ENCODE data around the gene PBX3. TPM values are rescaled to one million over a fixed set of nuclear protein-coding genes. Genes with fewer than 3 reads are reported as not detected.

The PBX3 gene
- total and polyA plus RNA-seq, 2 donors (not counting 1 experiment from before 2014, with no cell fraction given), result 15.5 to 39.0 TPM

- Mint-ChIP-seq H3K4me3 (no peak overlapping the region), H3K4me1 (peaks cover 17% of the 10 kb centered on the region), H3K27ac (peak overlapping the region; percentile 42), H3K9me3 (ENCODE audit: insufficient read depth) (peaks cover 2% of the 10 kb centered on the region), H3K27me3 (no peaks in the 10 kb centered on the region)
- DNase-seq (no peak), ATAC-seq (ENCODE audit: low read depth) (no peak)
- Histone ChIP-seq H3K9ac (ENCODE audit: low read length) (no peak overlapping the region), H3K79me2 (ENCODE audit: control insufficient read depth, insufficient read depth, low read length) (peaks cover 24% of the 10 kb centered on the region), H3K4me3 (ENCODE audit: control extremely low read depth in 1 of 5, extremely low read depth in 1 of 5, insufficient read depth in 1 of 5, low read depth in 2 of 5, low read length in 4 of 5) (no peak overlapping the region), H3K27me3 (replicated peaks in 1 of 4; ENCODE audit: control extremely low read depth in 1 of 4, control insufficient read depth in 3 of 4, insufficient read depth in 4 of 4, low read length in 3 of 4) (no peaks in the 10 kb centered on the region), H3K27ac (ENCODE audit: low read length in 2 of 2) (no peak overlapping the region), H4K20me1 (ENCODE audit: control insufficient read depth, insufficient read depth, low read length, poor library complexity, severe bottlenecking) (no peaks in the 10 kb centered on the region), H3K4me1 (ENCODE audit: control insufficient read depth in 2 of 2, insufficient read depth in 2 of 2, low read length in 2 of 2) (peaks cover 0 to 8% of the 10 kb centered on the region in 2 donors), H3K36me3 (replicated peaks in 1 of 2; ENCODE audit: control extremely low read depth in 1 of 2, control insufficient read depth in 1 of 2, extremely low read depth in 1 of 2, insufficient read depth in 2 of 2, low read length in 1 of 2) (no peaks in the 10 kb centered on the region), H3K4me2 (replicated peaks; ENCODE audit: low read depth, low read length, poor library complexity, severe bottlenecking) (no peak overlapping the region), H2AFZ (ENCODE audit: insufficient read depth, low read depth, low read length, poor library complexity, severe bottlenecking) (no peak overlapping the region), H3K9me3 (ENCODE audit: control extremely low read depth in 1 of 3, control insufficient read depth in 2 of 3, insufficient read depth in 1 of 3, low read length in 2 of 3) (peaks cover 0 to 2% (median 0%) of the 10 kb centered on the region in 3 donors)
- ChIA-PET POLR2A (no interaction called here), CTCF (interaction anchor here (1.1 kb wide), 1 partner anchor 16 kb away, joined by 4 read pairs; no protein-coding TSS in a partner anchor)
- WGBS (ENCODE audit: insufficient coverage), result 56% methylated on average over 5 of the region's 5 CpGs
- intact Hi-C loops (cut with micrococcal nuclease), result no loop called here
- no peak for TF ChIP-seq EZH2 (IDR thresholded peaks at IDR 0.05; ENCODE audit: borderline replicate concordance, insufficient read depth, low read depth, low read length, poor library complexity, severe bottlenecking)
- no peak for TF ChIP-seq CTCF (IDR thresholded peaks at IDR 0.05)
Measured at GRCh38 chr9:125785248-125785751, 38.1 kb downstream of the PBX3 start.

GRCh38 chr9:125787715-125788114 is 40.5 kb downstream of the PBX3 start:
- no peak for TF ChIP-seq CTCF (IDR thresholded peaks at IDR 0.05)
- CTCF ChIA-PET, result interaction anchor here (1.0 kb wide), 1 partner anchor 442 kb away, joined by 3 read pairs; no protein-coding TSS in a partner anchor
- no peak for ATAC-seq (ENCODE audit: low read depth)

More at GRCh38 chr9:125787715-125788114, 40.5 kb downstream of the PBX3 start:
- Histone ChIP-seq H4K20me1 (ENCODE audit: control insufficient read depth, insufficient read depth, low read length, poor library complexity, severe bottlenecking) (no peaks in the 10 kb centered on the region), H3K27me3 (replicated peaks in 1 of 4; ENCODE audit: control extremely low read depth in 1 of 4, control insufficient read depth in 3 of 4, insufficient read depth in 4 of 4, low read length in 3 of 4) (no peaks in the 10 kb centered on the region), H2AFZ (ENCODE audit: insufficient read depth, low read depth, low read length, poor library complexity, severe bottlenecking) (no peak overlapping the region), H3K9ac (ENCODE audit: low read length) (no peak overlapping the region), H3K4me1 (ENCODE audit: control insufficient read depth in 2 of 2, insufficient read depth in 2 of 2, low read length in 2 of 2) (peaks cover 0 to 8% of the 10 kb centered on the region in 2 donors), H3K36me3 (replicated peaks in 1 of 2; ENCODE audit: control extremely low read depth in 1 of 2, control insufficient read depth in 1 of 2, extremely low read depth in 1 of 2, insufficient read depth in 2 of 2, low read length in 1 of 2) (peaks cover 0 to 3% of the 10 kb centered on the region in 2 experiments), H3K79me2 (ENCODE audit: control insufficient read depth, insufficient read depth, low read length) (peaks cover 24% of the 10 kb centered on the region), H3K4me3 (ENCODE audit: control extremely low read depth in 1 of 5, extremely low read depth in 1 of 5, insufficient read depth in 1 of 5, low read depth in 2 of 5, low read length in 4 of 5) (no peak overlapping the region), H3K9me3 (ENCODE audit: control extremely low read depth in 1 of 3, control insufficient read depth in 2 of 3, insufficient read depth in 1 of 3, low read length in 2 of 3) (no peaks in the 10 kb centered on the region), H3K27ac (ENCODE audit: low read length in 2 of 2) (no peak overlapping the region), H3K4me2 (replicated peaks; ENCODE audit: low read depth, low read length, poor library complexity, severe bottlenecking) (no peak overlapping the region)
- Mint-ChIP-seq H3K4me3 (no peak overlapping the region), H3K4me1 (peaks cover 17% of the 10 kb centered on the region), H3K27me3 (no peaks in the 10 kb centered on the region), H3K27ac (no peak overlapping the region), H3K9me3 (ENCODE audit: insufficient read depth) (peaks cover 2% of the 10 kb centered on the region)
- WGBS (ENCODE audit: insufficient coverage), result 100% methylated on average over 1 of the region's 1 CpG
- no peak for DNase-seq
- intact Hi-C loops (cut with micrococcal nuclease), result no loop called here
- POLR2A ChIA-PET, result no interaction called here

Data from B cell (primary cell).